Endodermal cell (in vitro differentiated cells): ENCODE data around the gene NAA40. TPM values are rescaled to one million over a fixed set of nuclear protein-coding genes. Genes with fewer than 3 reads are reported as not detected.
A peak's percentile ranks its signal among the peaks of the same experiment; 100 is the strongest.

ENCODE experiments used
- DNase-seq: peaks from one replicate; pipeline ENCODE4 v3.0.0-alpha.2; 2017
- H3K27ac ChIP-seq: 2 replicates; pipeline ENCODE4 v1.5.1; 2013; ENCODE audit warnings: mild to moderate bottlenecking, low read depth, low read length, moderate library complexity
- H3K27me3 ChIP-seq: 2 replicates; pipeline ENCODE4 v1.6.1; 2013; ENCODE audit warnings: mild to moderate bottlenecking, low read length, moderate library complexity; ENCODE audit not compliant: insufficient read depth, control insufficient read depth, poor library complexity, severe bottlenecking
- H3K36me3 ChIP-seq: 2 replicates; pipeline ENCODE4 v1.7.0; 2013; ENCODE audit warnings: mild to moderate bottlenecking, low read length, moderate library complexity; ENCODE audit not compliant: control insufficient read depth, insufficient read depth
- H3K4me1 ChIP-seq: one replicate; pipeline ENCODE4 v1.7.0; 2013; ENCODE audit warnings: low read length; ENCODE audit not compliant: control insufficient read depth, insufficient read depth
- H3K4me3 ChIP-seq: 2 replicates; pipeline ENCODE4 v1.5.1; 2013; ENCODE audit warnings: mild to moderate bottlenecking, low read length, moderate library complexity
- H3K9ac ChIP-seq: 2 replicates; pipeline ENCODE4 v1.6.1; 2013; ENCODE audit warnings: mild to moderate bottlenecking, low read length, moderate library complexity; ENCODE audit not compliant: poor library complexity, severe bottlenecking; ENCODE audit errors: extremely low read depth
- H3K9me3 ChIP-seq: 2 replicates; pipeline ENCODE4 v1.6.1; 2013; ENCODE audit warnings: mild to moderate bottlenecking, low read length, moderate library complexity; ENCODE audit not compliant: control insufficient read depth
- H3K27ac Mint-ChIP-seq: 2 replicates; pipeline ENCODE4 v1.8.0; 2020; ENCODE audit warnings: mixed read lengths
- H3K27me3 Mint-ChIP-seq: 2 replicates; pipeline ENCODE4 v1.8.0; 2021; ENCODE audit warnings: mild to moderate bottlenecking, mixed read lengths; ENCODE audit not compliant: insufficient read depth
- H3K36me3 Mint-ChIP-seq: 2 replicates; pipeline ENCODE4 v1.8.0; 2020; ENCODE audit warnings: low read depth, mixed read lengths
- H3K4me1 Mint-ChIP-seq: 2 replicates; pipeline ENCODE4 v1.8.0; 2020; ENCODE audit warnings: mixed read lengths
- H3K4me3 Mint-ChIP-seq: 2 replicates; pipeline ENCODE4 v1.8.0; 2020; ENCODE audit warnings: mild to moderate bottlenecking, moderate library complexity, mixed read lengths
- H3K9me3 Mint-ChIP-seq: 2 replicates; pipeline ENCODE4 v1.8.0; 2020; ENCODE audit warnings: mild to moderate bottlenecking, mixed read lengths
- CTCF ChIP-seq: fragments of 200-600 bp; sonication (generic); conservative IDR thresholded peaks from 2 replicates; pipeline ENCODE4 v1.5.0; 2021; ENCODE audit warnings: antibody characterized with exemption, mild to moderate bottlenecking
- WGBS, 2 experiments: methylation state at CpG; one replicate each; pipeline versions ENCODE4 v1.1.5 to v1.1.7; 2013; ENCODE audit warnings: missing lambda C conversion rate in 2 of 2, mixed read lengths in 1 of 2; ENCODE audit not compliant: insufficient coverage in 1 of 2, insufficient read length in 1 of 2; 5-methylcytosine and 5-hydroxymethylcytosine counted together
- total RNA-seq, 2 donors: library from RNA; stranded (reverse); fragmentation: NEBNext Ultra II Directional in 1 of 2; extraction: Animal tissue kit (Norgen Biotek cat#: 25700) in 1 of 2; gene quantifications; 2 replicates in 1 of 2; 3 replicates in 1 of 2; pipeline ENCODE4 v1.2.1, GENCODE V29; 2021

Gene NAA40
- total RNA-seq, 2 donors from 2014 or later, result 47.2 to 53.5 TPM

- peak within 1 kb of the TSS; percentile 93 for H3K9ac ChIP-seq
- peak; percentile 21 for TF ChIP-seq CTCF
- peak within 1 kb of the TSS; percentile 100 for H3K27ac Mint-ChIP-seq
- 1 to 2% methylated on average over 40 to 64 of the region's 67 CpGs for WGBS, 2 experiments
- peaks cover 32% of the 10 kb centered on the region for H3K27me3 Mint-ChIP-seq
- peak within 1 kb of the TSS; percentile 94 for H3K4me3 ChIP-seq
- H3K4me3 Mint-ChIP-seq, result peak within 1 kb of the TSS; percentile 100
- H3K4me1 ChIP-seq, result peaks cover 10% of the 10 kb centered on the region
- peaks cover 10% of the 10 kb centered on the region for H3K36me3 Mint-ChIP-seq
- H3K9me3 Mint-ChIP-seq, result peaks cover 3% of the 10 kb centered on the region
- peak within 1 kb of the TSS; percentile 93 for H3K27ac ChIP-seq
- H3K9me3 ChIP-seq, result no peaks in the 10 kb centered on the region
- peak; percentile 99 for DNase-seq
- peaks cover 9% of the 10 kb centered on the region for H3K36me3 ChIP-seq
- peaks cover 21% of the 10 kb centered on the region for H3K4me1 Mint-ChIP-seq
- H3K27me3 ChIP-seq, result no peaks in the 10 kb centered on the region
These were observed 35.7 kb downstream of the NAA40 start, which contains the start of gene COX8A for GRCh38 chr11:63974259-63975143. TSS of gene COX8A (plus strand) at chr11:63974620. CDS start at chr11:63974681, 61 bp downstream.

DNA sequence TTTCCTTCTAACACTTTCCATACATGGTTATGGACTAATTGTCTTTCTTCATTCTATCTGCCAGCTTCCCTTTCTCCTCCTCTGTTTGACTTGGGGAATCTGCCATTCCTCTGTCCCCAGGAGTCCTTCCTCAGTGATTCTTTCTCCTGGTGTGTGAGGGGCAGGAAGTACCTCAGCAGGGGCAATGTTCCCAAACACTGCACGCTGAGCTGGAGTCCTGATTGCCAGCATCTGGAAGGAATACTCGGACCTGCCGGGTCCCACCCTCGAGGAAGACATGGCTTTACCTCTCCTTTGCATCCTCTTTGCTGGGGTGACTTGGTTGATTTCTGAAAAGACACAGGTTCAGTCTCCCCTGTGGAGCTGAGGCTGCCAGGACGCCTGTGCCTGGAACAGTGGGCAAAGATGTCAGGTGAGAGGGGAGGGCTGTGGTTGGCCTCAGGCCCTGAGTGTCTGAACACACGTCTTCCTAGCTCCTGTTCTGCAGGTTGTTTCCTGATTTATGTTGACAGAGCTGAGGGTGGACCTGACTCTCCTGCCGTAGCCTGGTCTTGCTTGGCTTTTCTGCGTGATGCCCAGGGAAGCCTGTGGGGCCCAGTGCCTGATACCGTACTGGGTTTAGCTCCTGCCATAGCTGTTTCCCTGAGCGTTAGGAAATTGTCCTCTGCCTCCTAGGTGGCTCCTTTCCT, 39.9 kb downstream of the NAA40 start:
- Mint-ChIP-seq H3K27me3 (peaks cover 3% of the 10 kb centered on the region), H3K36me3 (peaks cover 10% of the 10 kb centered on the region), H3K4me3 (peak overlapping the region; percentile 2), H3K4me1 (peaks cover 21% of the 10 kb centered on the region), H3K9me3 (peaks cover 3% of the 10 kb centered on the region), H3K27ac (peak overlapping the region; percentile 10)
- H3K36me3 ChIP-seq, result peaks cover 9% of the 10 kb centered on the region
- H3K27me3 ChIP-seq, result no peaks in the 10 kb centered on the region
- 59 to 64% methylated on average over 8 to 10 of the region's 10 CpGs for WGBS, 2 experiments
- peak overlapping the region; percentile 11 for H3K27ac ChIP-seq
- no peaks in the 10 kb centered on the region for H3K9me3 ChIP-seq
- H3K9ac ChIP-seq, result no peak overlapping the region
- no peak for TF ChIP-seq CTCF
- H3K4me3 ChIP-seq, result no peak overlapping the region
- DNase-seq, result peak; percentile 75
- H3K4me1 ChIP-seq, result peaks cover 10% of the 10 kb centered on the region

DNA sequence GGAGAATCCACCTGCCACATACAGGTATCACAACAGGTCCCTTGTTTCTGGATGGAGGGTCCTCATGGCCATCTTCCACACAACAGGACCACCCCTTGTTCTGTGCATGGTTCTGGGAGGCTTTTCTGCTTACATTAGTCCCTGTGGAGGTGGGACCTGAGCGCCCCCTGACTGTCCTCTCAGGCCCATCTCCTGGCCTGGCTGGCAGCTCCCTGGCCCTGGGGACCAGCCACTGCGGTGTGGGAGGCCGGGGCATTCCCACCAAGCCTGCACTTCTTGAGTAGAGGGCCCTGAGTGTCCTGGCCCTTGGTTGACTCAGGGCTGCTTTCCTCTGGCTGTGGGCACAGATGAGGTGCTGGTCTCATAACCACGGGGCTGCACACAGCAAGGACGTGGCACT, 40.6 kb downstream of the NAA40 start:
- peaks cover 21% of the 10 kb centered on the region for H3K4me1 Mint-ChIP-seq
- Histone ChIP-seq H3K27ac (no peak overlapping the region), H3K36me3 (peaks cover 9% of the 10 kb centered on the region), H3K27me3 (no peaks in the 10 kb centered on the region), H3K9ac (no peak overlapping the region), H3K4me3 (no peak overlapping the region), H3K4me1 (peaks cover 10% of the 10 kb centered on the region), H3K9me3 (no peaks in the 10 kb centered on the region)
- H3K9me3 Mint-ChIP-seq, result no peaks in the 10 kb centered on the region
- no peak for DNase-seq
- no peaks in the 10 kb centered on the region for H3K27me3 Mint-ChIP-seq
- 95 to 100% methylated on average over 2 to 5 of the region's 5 CpGs for WGBS, 2 experiments
- H3K4me3 Mint-ChIP-seq, result no peak overlapping the region
- peaks cover 10% of the 10 kb centered on the region for H3K36me3 Mint-ChIP-seq
- no peak for TF ChIP-seq CTCF
- no peak overlapping the region for H3K27ac Mint-ChIP-seq
